CD4-positive, alpha-beta T cell treated with Interleukin-10 for 1 hour (primary cell): ENCODE data around the gene NELL1.

Source experiments
- DNase-seq: peaks from one replicate; pipeline ENCODE4 v3.0.0-alpha.2; 2020

The NELL1 gene

GRCh38 chr11:21529187-21529586, 859.8 kb downstream of the NELL1 start:
- no peak for DNase-seq

GRCh38 chr11:21534288-21534687, 864.9 kb downstream of the NELL1 start:
- no peak for DNase-seq

- DNase-seq = no peak
Observed at GRCh38 chr11:21537980-21538379, 868.6 kb downstream of the NELL1 start.

DNA sequence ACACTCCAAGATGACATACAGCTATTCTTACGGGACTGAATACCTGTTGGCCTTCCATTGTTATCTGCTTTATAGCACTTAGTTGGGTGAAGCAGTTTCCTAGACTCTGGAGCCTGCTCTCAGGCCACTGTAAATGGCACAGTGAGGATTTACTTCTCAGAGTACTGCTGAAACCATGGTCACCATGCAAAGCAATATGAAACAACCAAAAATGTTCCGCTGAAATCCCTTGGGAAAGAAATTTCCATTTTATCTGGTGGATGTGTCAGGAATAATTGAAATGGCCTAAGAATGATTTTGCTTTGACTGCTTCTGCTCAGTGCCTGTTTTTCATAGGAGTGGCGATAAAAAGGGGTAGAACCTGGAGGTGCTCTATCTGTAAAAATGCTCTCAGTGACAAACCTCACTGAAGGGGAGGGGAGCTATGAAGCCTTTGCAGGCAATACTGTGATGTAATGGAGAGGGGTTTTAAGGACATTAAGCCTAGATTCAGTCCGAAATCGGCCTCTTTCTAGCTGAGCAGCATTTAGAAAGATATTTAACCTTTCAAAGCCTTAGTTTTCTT, 871.9 kb downstream of the NELL1 start:
- DNase-seq = no peak

DNA sequence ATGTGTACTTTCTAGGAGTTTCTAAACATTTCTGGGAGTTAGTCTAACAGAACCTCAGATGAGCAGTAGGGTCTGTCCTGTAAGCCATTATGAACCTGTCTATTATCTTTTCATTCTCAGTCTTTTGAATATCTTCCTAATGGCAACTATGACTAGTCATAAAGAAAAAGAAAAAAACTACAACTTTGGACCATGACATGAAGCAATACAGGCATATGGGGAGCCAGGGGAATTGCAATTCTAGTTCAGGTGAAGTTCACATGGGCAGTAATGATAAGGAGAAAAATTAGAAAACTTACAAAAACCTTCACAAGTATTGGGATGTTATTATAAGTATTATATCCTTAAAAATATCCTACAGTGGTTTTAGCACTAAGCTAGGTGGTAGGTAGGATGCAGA, 874.5 kb downstream of the NELL1 start:
- no peak for DNase-seq

GRCh38 chr11:21545699-21546098, 876.3 kb downstream of the NELL1 start:
- no peak for DNase-seq

GRCh38 chr11:21546703-21547102, 877.3 kb downstream of the NELL1 start:
- DNase-seq = no peak

GRCh38 chr11:21552911-21553310, 883.5 kb downstream of the NELL1 start:
- DNase-seq = no peak

DNA sequence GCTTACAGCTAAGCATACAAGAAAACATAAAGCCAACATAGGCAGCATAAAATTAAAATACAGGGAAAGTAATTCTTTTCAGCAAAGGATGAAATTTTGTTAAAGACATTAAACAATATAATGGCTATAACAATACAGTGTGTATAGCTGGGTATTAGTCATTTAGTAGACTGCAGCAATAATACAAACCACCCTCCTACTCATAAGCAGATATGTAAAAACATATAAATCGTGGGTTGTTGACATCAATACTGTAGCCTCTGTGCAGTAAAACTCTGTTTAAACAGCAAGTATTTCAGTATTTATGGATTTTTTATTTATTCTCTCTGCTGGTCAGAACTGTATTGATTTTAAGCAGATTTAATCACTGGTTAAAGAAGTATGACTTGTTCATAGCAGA, 884.4 kb downstream of the NELL1 start:
- no peak for DNase-seq

- no peak for DNase-seq
Observed at GRCh38 chr11:21554284-21554683, 884.9 kb downstream of the NELL1 start.

DNA sequence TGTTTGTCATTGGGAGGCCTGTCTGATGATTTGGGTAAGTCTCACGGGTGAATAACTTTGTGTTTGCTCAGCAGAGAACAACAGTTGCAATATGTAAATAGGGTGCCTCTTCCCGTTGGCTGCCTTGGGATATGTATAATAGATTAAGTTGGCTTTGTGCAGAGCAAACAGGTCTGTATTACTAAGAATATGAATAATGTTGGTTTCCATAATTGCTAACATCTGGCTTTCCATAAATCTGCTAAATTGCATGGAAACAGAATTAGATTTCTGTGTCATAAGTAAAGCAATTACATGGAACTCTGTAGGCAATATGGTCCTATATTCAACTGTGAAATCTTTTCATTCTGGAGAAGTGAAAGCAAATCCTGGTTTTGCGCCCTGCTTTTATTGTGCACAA, 887.5 kb downstream of the NELL1 start:
- DNase-seq = no peak

DNA sequence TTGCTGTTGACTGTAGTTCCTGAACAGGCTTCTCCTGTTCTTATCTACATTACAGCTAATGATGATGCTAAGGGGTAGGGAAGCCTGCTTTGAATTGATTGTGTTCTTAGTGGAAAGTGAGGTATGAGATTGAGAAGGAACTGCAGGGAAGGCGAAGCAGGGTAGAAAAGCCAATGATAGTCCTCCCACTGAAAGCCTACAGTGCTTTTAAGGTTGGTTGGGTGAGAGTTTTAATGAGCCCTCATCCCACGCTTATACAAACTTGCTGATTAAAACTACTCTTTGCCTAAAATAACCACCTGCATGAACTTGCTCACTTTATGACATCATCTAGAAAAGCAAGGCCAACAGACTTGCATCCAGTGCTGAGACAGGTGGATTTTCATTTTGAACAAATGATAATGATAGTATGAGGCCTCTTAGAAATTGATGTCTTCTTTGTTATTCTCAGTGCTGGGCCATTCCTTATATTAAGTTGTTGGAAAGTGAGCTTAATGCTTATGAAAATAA, 891.1 kb downstream of the NELL1 start:
- DNase-seq = no peak

GRCh38 chr11:21561581-21561980, 892.2 kb downstream of the NELL1 start:
- no peak for DNase-seq

DNA sequence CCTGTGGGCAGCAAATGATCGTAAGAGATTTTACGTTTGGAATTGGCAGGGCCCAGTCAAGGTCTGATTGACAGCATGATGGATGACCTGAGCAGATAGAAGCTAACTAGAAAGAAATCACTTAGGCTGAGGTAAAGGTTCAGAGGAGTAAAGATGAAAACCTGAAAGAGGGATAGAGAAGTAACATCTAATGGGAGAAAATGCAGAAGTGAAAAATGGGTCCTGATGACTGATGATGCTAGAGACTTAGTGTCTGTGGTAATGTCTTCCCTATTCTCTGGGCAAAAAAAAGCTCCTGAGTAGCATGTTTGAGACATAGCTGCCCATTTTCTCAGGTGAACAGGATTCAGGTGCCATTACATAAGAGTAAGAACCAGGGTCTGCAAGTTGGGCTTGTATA, 894.7 kb downstream of the NELL1 start:
- no peak for DNase-seq

DNA sequence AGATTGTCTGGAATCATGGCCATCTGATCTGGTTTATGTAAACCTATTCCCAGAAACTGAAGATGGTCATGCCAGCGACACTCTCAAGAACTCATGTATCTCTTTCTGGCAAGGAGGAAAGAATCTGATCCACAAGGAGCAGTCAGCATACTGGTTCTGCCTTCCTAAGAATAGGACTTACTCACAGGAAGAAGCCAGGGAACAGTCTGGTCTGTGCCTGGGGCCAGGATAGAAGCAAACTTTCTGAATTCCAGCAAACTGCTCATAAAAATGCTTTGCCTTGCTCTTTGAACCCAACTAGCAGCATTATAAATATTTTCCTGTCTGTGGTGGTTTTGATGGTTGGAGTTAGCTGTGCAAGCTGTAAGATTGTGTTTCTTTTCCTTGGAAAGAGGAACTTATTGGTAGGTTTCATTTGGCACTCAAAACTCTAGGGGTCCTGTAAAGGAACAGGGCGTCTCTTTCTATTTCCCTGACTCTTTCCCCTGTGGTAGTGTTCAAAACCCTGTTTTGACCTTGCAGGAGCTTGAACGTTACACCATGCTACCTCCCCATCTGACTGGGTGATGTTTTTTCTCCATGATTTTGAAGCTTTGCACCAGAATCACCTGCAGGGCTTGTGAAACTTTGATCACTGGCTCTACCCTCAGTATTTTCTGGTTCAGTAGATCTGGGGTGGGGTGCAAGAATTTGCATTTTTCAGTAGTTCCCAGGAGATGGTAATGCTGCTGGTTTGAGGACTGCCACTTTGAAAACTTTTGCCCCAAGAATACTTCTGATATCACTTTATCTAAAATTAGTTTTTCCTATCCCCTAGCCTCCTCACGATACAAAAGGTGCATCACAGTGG, 895.7 kb downstream of the NELL1 start:
- DNase-seq = no peak

DNA sequence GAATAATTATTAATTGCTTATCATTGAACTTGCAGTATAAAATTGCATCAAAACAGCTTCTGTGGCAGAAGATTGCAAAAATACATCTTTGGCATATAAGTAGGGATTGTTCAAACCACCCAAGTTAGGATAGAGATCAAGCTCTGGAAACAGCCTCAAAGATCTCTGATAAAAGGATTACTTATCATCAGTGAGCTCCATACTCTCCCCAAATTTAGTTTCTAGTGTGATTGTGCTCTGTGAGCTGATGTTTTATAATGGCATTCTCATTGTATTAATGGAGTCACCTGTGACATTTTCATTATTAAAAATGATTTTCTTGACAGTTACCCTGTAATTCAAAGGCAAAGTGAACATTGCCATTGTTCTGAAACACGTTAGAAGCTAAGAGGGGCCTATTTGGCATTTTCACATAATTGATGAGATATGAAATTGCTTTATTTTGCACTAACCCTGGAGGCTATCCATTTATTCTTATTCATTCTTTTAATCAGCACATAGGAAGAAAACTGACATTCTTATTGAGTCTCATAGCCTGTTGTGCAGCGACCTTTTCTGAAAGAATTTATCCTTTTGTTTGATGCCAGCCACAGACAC, 897.2 kb downstream of the NELL1 start:
- no peak for DNase-seq

DNA sequence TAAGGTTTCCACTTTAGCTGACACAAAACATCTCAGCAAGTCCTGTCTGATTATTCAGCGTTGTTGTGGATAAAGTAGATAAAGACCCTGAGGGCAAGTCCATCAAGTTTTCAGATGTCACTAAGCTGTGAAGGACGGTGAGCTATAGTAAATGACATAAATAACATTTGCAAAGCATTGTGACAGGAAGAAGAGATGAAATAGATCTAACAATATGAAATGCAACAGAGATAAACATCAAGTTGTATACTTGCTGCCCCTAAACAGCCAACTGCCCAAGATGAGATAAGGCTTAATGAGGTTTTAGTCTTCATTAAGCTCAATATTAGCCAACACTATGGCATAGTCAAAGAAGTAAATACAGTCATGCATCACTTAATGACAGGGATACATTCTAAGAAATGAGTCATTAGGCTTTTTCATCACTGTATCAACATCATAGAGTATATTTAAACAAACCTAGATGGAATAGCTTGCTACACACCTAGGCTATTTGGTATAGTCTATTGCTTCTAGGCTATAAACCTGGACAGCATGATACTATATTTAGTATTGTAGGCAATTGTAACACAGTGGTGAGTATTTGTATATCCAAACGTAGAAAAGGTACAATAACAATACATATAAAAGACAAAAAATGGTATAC, 898.4 kb downstream of the NELL1 start:
- DNase-seq = no peak

DNA sequence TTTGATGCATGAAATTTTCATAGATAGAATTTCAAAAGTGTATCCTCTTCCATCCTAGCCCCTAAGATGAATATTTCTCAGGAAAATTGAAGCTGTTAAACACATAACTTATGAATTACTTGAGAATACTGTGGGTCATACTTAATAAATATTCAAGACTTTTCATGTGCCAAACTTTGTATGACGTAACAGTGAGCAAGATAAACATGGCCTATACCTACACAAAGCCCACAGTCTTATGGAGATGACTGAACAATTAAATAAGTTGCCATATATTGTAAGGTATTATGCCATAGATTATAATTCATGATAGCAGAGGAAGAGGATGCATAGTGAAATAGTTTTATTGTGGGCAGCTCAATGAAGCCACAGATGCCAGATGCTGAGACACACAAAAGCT, 902.8 kb downstream of the NELL1 start:
- DNase-seq = no peak

- no peak for DNase-seq
Observed at GRCh38 chr11:21582791-21583190, 913.4 kb downstream of the NELL1 start.

- no peak for DNase-seq
Observed at GRCh38 chr11:21588754-21589153, 919.4 kb downstream of the NELL1 start.

DNA sequence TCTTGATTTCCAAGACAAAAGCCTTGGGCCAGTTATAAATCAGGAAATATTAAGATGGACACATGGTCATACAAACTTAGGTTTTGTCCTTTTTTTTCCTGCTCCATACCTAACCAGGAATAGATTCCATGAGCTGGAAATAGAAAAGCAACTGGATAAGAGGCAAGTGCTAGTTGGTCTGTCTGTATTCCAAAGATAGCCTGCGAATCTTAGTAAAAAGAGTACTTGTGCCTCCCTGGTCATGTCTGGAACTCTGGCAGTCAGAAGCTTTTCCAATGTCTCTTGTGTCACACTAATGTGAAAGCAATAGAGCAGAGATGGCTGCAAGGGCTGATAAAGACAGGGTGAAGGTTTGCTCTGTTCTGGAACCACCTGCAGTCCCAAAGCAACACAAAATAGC, 933.3 kb downstream of the NELL1 start:
- no peak for DNase-seq

DNA sequence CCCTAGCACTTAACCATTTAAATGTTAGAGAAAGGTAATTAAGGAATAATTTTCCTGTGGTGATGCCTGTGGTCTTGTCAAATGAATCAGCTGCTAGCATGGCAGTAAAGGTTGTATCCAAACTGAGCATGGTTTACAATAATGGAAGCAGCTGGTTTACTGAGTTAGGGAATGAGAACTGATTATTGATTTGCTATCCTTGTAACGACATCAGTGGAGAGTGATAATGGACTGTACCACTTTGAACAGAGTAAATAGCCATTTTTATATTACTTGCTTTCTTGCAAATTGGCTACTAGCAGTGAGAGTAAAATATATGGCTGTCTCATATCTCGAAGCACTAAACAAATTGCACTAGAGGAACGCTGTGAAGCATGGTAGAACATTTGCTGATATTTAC, 934.5 kb downstream of the NELL1 start:
- no peak for DNase-seq

DNA sequence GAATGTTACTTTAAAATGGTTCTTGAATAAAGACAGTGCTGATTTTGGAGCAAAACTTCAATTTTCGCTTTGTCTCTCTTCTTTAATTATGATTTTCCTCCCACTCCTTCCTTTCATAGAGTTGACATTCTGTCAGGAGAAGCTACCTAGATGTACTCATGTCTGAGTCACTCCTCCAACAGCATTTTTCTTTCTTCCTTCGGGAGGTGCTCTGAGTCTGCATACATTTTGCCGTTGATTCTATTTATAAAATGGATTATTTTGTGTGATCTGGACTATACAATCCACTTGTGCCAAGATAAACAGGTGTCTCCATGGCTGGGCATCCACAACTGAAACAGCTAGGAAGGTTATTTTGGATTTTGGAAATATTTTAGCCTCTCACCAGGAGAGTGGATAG, 935.2 kb downstream of the NELL1 start:
- no peak for DNase-seq

DNA sequence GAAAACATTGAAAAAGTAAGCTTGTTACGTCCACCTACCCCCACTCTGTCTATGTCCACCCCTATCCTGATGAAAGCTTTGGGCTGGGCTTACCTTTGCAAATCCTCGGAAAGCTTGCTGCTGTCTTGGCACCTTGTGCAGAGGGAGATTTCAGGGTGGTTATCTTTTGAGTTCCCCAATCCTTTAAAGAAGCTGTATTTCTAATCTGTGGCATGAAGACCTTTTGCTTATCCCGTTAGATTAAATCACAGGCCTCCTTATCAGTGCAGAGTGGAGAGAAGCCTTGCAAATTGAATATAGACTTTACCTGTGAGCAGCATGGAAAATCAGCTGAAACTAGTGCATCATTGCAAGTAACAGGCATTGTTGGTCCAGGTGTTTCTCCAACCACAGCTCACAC, 942.9 kb downstream of the NELL1 start:
- no peak for DNase-seq
